OCI-LY7 (cell line): ENCODE measurements around the gene RAPGEF3. TPM values are rescaled to one million over a fixed set of nuclear protein-coding genes. Genes with fewer than 3 reads are reported as not detected.

Experiments
- BruUV-seq: library from RNA; stranded (reverse); fragments of 400-500 nt; replicated peaks from 2 replicates; lab custom pipeline; 2021; lab: Mats Ljungman, UMichigan
- CTCF ChIA-PET: fragments of 300-600 bp; sonication (Branson Sonifier 250); formaldehyde crosslinking; loops from one replicate; lab custom pipeline; 2022; ENCODE audit warnings: antibody characterized with exemption; ENCODE audit not compliant: unreplicated experiment; lab: Charles Lee
- POLR2A ChIA-PET: fragments of 300-600 bp; sonication (Branson Sonifier 250); formaldehyde crosslinking; loops from one replicate; lab custom pipeline; 2022; ENCODE audit warnings: antibody characterized with exemption; lab: Charles Lee
- DNase-seq: peaks from one replicate; pipeline ENCODE4 v3.0.0-alpha.2; 2015; ENCODE audit warnings: low spot score
- H2AFZ ChIP-seq: fragments of 200-600 bp; sonication (generic), shearing (Covaris generic); 2 replicates; pipeline ENCODE4 v1.6.1; 2014; ENCODE audit warnings: mild to moderate bottlenecking, antibody characterized with exemption, low read length, moderate library complexity
- H3K27ac ChIP-seq: fragments of 200-600 bp; sonication (generic); 2 replicates; pipeline ENCODE4 v1.5.1; 2014; ENCODE audit warnings: mixed run types, low read depth, mild to moderate bottlenecking, moderate library complexity, low read length, inconsistent platforms; ENCODE audit not compliant: poor library complexity, severe bottlenecking
- H3K36me3 ChIP-seq: fragments of 200-600 bp; sonication (generic); 2 replicates; pipeline ENCODE4 v1.6.1; 2014; ENCODE audit warnings: mild to moderate bottlenecking, antibody characterized with exemption, low read length, moderate library complexity, mixed read lengths; ENCODE audit not compliant: insufficient read depth
- H3K4me1 ChIP-seq: fragments of 200-600 bp; sonication (generic); 2 replicates; pipeline ENCODE4 v1.5.1; 2014; ENCODE audit warnings: mild to moderate bottlenecking, low read length; ENCODE audit not compliant: insufficient read depth, poor library complexity, severe bottlenecking
- H3K4me2 ChIP-seq: fragments of 200-600 bp; sonication (generic); 2 replicates; pipeline ENCODE4 v1.6.1; 2014; ENCODE audit warnings: mild to moderate bottlenecking, low read length
- H3K4me3 ChIP-seq: fragments of 200-600 bp; sonication (generic); 2 replicates; pipeline ENCODE4 v1.5.1; 2014; ENCODE audit warnings: mild to moderate bottlenecking, low read depth, low read length; ENCODE audit not compliant: poor library complexity, severe bottlenecking
- H3K79me2 ChIP-seq: fragments of 200-600 bp; sonication (generic); 2 replicates; pipeline ENCODE4 v1.6.1; 2016; ENCODE audit warnings: low read depth, mild to moderate bottlenecking, low read length, moderate library complexity, mixed read lengths; ENCODE audit not compliant: insufficient read depth
- H3K9me2 ChIP-seq: fragments of 200-600 bp; sonication (generic); 2 replicates; pipeline ENCODE4 v1.6.1; 2016; ENCODE audit warnings: mild to moderate bottlenecking, low read length, mixed read lengths; ENCODE audit not compliant: insufficient read depth
- H3K9me3 ChIP-seq: fragments of 200-600 bp; sonication (generic); 2 replicates; pipeline ENCODE4 v1.6.1; 2014; ENCODE audit warnings: mild to moderate bottlenecking, mixed run types, low read length, mixed read lengths
- H4K20me1 ChIP-seq: fragments of 200-600 bp; sonication (generic); 2 replicates; pipeline ENCODE4 v1.6.1; 2014; ENCODE audit warnings: mild to moderate bottlenecking, antibody characterized with exemption, low read length, moderate library complexity, mixed read lengths; ENCODE audit not compliant: insufficient read depth
- EZH2phosphoT487 ChIP-seq: fragments of 200-600 bp; sonication (generic); IDR thresholded peaks from 2 replicates; pipeline ENCODE4 v1.6.1; 2018; ENCODE audit warnings: low read depth, borderline replicate concordance, mild to moderate bottlenecking, mixed run types, antibody characterized with exemption, low read length, moderate library complexity, mixed read lengths
- intact Hi-C: fragments of 100-400 bp; cut with micrococcal nuclease; formaldehyde crosslinking; loops from one replicate; pipeline ENCODE4 v1.10.0; 2022; ENCODE audit not compliant: unreplicated experiment
- total RNA-seq, 2 experiments: library from RNA; depleted of rRNA in 1 of 2; stranded (reverse); fragments of >200 nt in 1 of 2; shearing (Covaris generic) in 1 of 2; gene quantifications; 2 replicates each; pipeline ENCODE4 v1.2.3, GENCODE V29; 2014 to 2022
- TF ChIP-seq, protein P1 (sequence below): fragments of 200-600 bp; sonication (generic); conservative IDR thresholded peaks from 2 replicates; pipeline ENCODE4 v1.5.1; 2014; ENCODE audit warnings: mild to moderate bottlenecking, antibody characterized with exemption, low read length, moderate library complexity, mixed read lengths

The RAPGEF3 gene
- total RNA-seq, 2 experiments from 2014 or later = 0.69 to 4.7 TPM

DNA sequence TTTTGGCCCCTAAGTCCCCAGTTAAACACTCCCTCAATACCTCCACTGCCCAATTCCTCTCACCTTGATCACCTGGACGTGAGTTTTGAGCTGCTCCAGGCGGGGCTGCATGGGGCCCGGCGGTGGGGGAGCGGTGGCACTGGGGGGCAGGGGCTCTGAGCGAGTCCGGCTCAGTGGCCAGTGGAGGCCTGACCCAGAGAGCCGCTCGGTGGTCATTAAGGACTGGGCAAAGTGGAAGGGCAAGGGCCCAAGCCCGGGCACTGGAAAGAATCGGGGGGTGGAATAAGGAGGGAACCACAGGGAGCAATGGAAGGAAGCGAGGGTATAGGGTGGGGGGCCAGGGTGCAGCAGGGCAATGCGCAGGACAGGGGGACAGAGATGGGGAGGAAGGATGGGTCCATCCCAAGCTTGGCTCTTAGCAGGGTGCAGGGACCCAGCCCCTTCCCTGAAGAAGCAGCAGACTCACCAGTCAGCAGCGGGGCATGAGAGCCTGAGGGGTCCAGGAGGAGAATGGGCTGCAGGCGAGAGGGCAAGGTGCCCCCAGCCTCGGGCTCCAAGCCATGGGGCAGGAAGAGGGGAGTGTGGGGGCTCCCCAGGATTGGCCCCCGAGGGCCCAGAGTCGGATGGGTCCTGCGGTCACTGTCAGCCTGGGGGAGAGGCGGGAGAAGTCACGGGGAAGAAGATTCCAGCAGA, 36.6 kb upstream of the RAPGEF3 start:
- intact Hi-C loops = no loop called here
- no peak overlapping the region for H3K27ac ChIP-seq
- no peak overlapping the region for H3K4me2 ChIP-seq
- H3K79me2 ChIP-seq = no peaks in the 10 kb centered on the region
- H3K36me3 ChIP-seq = peaks cover 68% of the 10 kb centered on the region
- no peak overlapping the region for H2AFZ ChIP-seq
- no peak overlapping the region for H3K4me3 ChIP-seq
- H4K20me1 ChIP-seq = no peaks in the 10 kb centered on the region
- ChIA-PET POLR2A (no interaction called here), CTCF (no interaction called here)
- peaks cover 9% of the 10 kb centered on the region for H3K4me1 ChIP-seq
- no peaks in the 10 kb centered on the region for H3K9me3 ChIP-seq
- H3K9me2 ChIP-seq = no peaks in the 10 kb centered on the region
- no TSS peak for BruUV-seq
- TF ChIP-seq, protein P1, sequence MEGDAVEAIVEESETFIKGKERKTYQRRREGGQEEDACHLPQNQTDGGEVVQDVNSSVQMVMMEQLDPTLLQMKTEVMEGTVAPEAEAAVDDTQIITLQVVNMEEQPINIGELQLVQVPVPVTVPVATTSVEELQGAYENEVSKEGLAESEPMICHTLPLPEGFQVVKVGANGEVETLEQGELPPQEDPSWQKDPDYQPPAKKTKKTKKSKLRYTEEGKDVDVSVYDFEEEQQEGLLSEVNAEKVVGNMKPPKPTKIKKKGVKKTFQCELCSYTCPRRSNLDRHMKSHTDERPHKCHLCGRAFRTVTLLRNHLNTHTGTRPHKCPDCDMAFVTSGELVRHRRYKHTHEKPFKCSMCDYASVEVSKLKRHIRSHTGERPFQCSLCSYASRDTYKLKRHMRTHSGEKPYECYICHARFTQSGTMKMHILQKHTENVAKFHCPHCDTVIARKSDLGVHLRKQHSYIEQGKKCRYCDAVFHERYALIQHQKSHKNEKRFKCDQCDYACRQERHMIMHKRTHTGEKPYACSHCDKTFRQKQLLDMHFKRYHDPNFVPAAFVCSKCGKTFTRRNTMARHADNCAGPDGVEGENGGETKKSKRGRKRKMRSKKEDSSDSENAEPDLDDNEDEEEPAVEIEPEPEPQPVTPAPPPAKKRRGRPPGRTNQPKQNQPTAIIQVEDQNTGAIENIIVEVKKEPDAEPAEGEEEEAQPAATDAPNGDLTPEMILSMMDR = no peak
- TF ChIP-seq EZH2phosphoT487 = no peak
- no peak for DNase-seq

DNA sequence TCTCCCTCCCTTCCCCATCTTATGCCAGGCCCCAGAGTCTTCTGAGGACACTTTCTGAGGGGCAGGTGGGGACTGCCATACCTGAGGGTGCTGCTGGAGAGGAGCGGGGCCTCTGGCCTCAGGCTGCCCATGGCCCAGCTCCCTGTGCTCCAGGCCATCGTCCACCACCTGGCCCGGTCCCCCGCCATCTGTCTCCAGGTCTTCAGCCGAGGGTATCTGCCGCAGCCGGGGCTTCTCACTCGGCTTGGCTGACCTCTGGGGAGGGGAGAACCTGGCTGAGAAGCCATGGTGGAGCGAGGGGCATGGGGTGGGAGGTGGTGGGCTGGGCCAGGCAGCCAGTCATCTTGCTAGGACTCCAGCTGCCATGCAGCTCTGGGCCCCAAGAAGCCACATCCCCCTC, 36.0 kb upstream of the RAPGEF3 start:
- CTCF ChIA-PET = no interaction called here

More for the DNA sequence above, 36.0 kb upstream of the RAPGEF3 start:
- no TSS peak for BruUV-seq
- H4K20me1 ChIP-seq = no peaks in the 10 kb centered on the region
- no peak overlapping the region for H3K4me2 ChIP-seq
- H3K36me3 ChIP-seq = peaks cover 74% of the 10 kb centered on the region
- no peaks in the 10 kb centered on the region for H3K79me2 ChIP-seq
- DNase-seq = no peak
- POLR2A ChIA-PET = interaction anchor here (0.6 kb wide), 1 partner anchor 42 kb away, joined by 3 read pairs; no protein-coding TSS in a partner anchor
- H3K27ac ChIP-seq = no peak overlapping the region
- no peak overlapping the region for H3K4me3 ChIP-seq
- H3K4me1 ChIP-seq = peaks cover 9% of the 10 kb centered on the region
- TF ChIP-seq EZH2phosphoT487 = no peak
- TF ChIP-seq, protein P1 = no peak
- no peak overlapping the region for H2AFZ ChIP-seq
- no peaks in the 10 kb centered on the region for H3K9me2 ChIP-seq
- H3K9me3 ChIP-seq = no peaks in the 10 kb centered on the region
- intact Hi-C loops = no loop called here
